ENCODE results near the gene CFAP20DC. TPM values are rescaled to one million over a fixed set of nuclear protein-coding genes. Genes with fewer than 3 reads are reported as not detected.

The CFAP20DC gene
- total and polyA plus RNA-seq, 7 donors: 0.03 TPM; not detected in 4

- no peaks in the 10 kb centered on the region for H3K9me3 ChIP-seq
- intact Hi-C loops (cut with DNase I): no loop called here
- no peaks in the 10 kb centered on the region for H3K4me1 ChIP-seq
- DNase-seq (no peak), ATAC-seq (no peak)
- H3K27ac ChIP-seq: no peak overlapping the region
- H3K36me3 ChIP-seq (ENCODE audit: insufficient read depth in 1 of 2, low read depth in 1 of 2): no peaks in the 10 kb centered on the region
- no peak for TF ChIP-seq CTCF (IDR thresholded peaks at IDR 0.05)
- no peak overlapping the region for H3K4me3 ChIP-seq
- 70 to 73% (median 70%) methylated on average over 4 of the region's 4 CpGs for WGBS, 3 donors
- H3K27me3 ChIP-seq (ENCODE audit: insufficient read depth in 3 of 3, low read length in 2 of 3): no peaks in the 10 kb centered on the region
Observed at GRCh38 chr3:58769065-58769464, 280.8 kb downstream of the CFAP20DC start.

- DNase-seq: no peak
- TF ChIP-seq CTCF (IDR thresholded peaks at IDR 0.05): no peak
- H3K27ac ChIP-seq: no peak overlapping the region
- H3K4me1 ChIP-seq: no peaks in the 10 kb centered on the region
- ATAC-seq: no peak
- intact Hi-C loops (cut with DNase I): no loop called here
- no peaks in the 10 kb centered on the region for H3K27me3 ChIP-seq (ENCODE audit: insufficient read depth in 3 of 3, low read length in 2 of 3)
- H3K36me3 ChIP-seq (ENCODE audit: insufficient read depth in 1 of 2, low read depth in 1 of 2): no peaks in the 10 kb centered on the region
- no peaks in the 10 kb centered on the region for H3K9me3 ChIP-seq
- H3K4me3 ChIP-seq: no peak overlapping the region
- WGBS, 3 donors: 85 to 89% (median 89%) methylated on average over 9 of the region's 9 CpGs
Observed at GRCh38 chr3:58766587-58767282, 283.1 kb downstream of the CFAP20DC start.

- Histone ChIP-seq H3K9me3 (no peaks in the 10 kb centered on the region), H3K4me1 (no peaks in the 10 kb centered on the region), H3K27me3 (ENCODE audit: insufficient read depth in 3 of 3, low read length in 2 of 3) (no peaks in the 10 kb centered on the region), H3K36me3 (ENCODE audit: insufficient read depth in 1 of 2, low read depth in 1 of 2) (no peaks in the 10 kb centered on the region), H3K27ac (no peak overlapping the region), H3K4me3 (no peak overlapping the region)
- WGBS, 3 donors: 85 to 89% (median 88%) methylated on average over 2 of the region's 2 CpGs
- no peak for TF ChIP-seq CTCF (IDR thresholded peaks at IDR 0.05)
- DNase-seq (no peak), ATAC-seq (no peak)
- intact Hi-C loops (cut with DNase I): no loop called here
Observed at GRCh38 chr3:58755150-58755549, 294.7 kb downstream of the CFAP20DC start.

- Histone ChIP-seq H3K27ac (no peak overlapping the region), H3K9me3 (no peaks in the 10 kb centered on the region), H3K4me1 (no peaks in the 10 kb centered on the region), H3K27me3 (ENCODE audit: insufficient read depth in 3 of 3, low read length in 2 of 3) (no peaks in the 10 kb centered on the region), H3K36me3 (ENCODE audit: insufficient read depth in 1 of 2, low read depth in 1 of 2) (no peaks in the 10 kb centered on the region), H3K4me3 (no peak overlapping the region)
- TF ChIP-seq CTCF (IDR thresholded peaks at IDR 0.05): no peak
- intact Hi-C loops (cut with DNase I): no loop called here
- no peak for ATAC-seq
- 70 to 85% (median 73%) methylated on average over 4 of the region's 4 CpGs for WGBS, 3 donors
- no peak for DNase-seq
Observed at GRCh38 chr3:58754074-58754473, 295.8 kb downstream of the CFAP20DC start.
